Endothelial cell of umbilical vein (primary cell): ENCODE measurements around the gene OR10W1. TPM values are rescaled to one million over a fixed set of nuclear protein-coding genes. Genes with fewer than 3 reads are reported as not detected.

Experiments
- BruUV-seq: library from RNA; stranded (reverse); fragments of 400-500 nt; replicated peaks from 2 replicates; lab custom pipeline; 2021; lab: Mats Ljungman, UMichigan
- CTCF ChIA-PET: fragments of 300-600, 350-600 bp; sonication (Branson Sonifier 250); formaldehyde crosslinking; loops from one replicate; lab custom pipeline; 2021; ENCODE audit warnings: antibody characterized with exemption, inconsistent platforms; lab: Charles Lee
- POLR2A ChIA-PET: fragments of 300-600, 350-600 bp; sonication (Branson Sonifier 250); formaldehyde crosslinking; loops from one replicate; lab custom pipeline; 2021; ENCODE audit warnings: antibody characterized with exemption, inconsistent platforms; lab: Charles Lee
- DNase-seq: peaks from one replicate; pipeline ENCODE4 v3.0.0-alpha.2; 2011; ENCODE audit warnings: low read depth, low spot score
- FAIRE-seq: peaks from 2 replicates; lab custom pipeline; 2011; peaks lifted over from hg19 to GRCh38; lab: Jason Lieb, UNC
- H2AFZ ChIP-seq: 2 replicates; pipeline ENCODE4 v1.6.0; 2012; ENCODE audit warnings: low read depth, low read length, control low read depth, inconsistent platforms
- H3K27ac ChIP-seq: 2 replicates; pipeline ENCODE4 v1.5.1; 2011; ENCODE audit warnings: low read depth, mild to moderate bottlenecking, control low read depth, low read length, moderate library complexity; ENCODE audit not compliant: insufficient read depth
- H3K27me3 ChIP-seq, 2 experiments: 2 replicates each; pipeline versions ENCODE4 v1.6.0 to v1.6.1; 2011; ENCODE audit warnings: low read length in 2 of 2, mixed read lengths in 1 of 2; ENCODE audit not compliant: control insufficient read depth in 2 of 2, insufficient read depth in 2 of 2
- H3K36me3 ChIP-seq, 2 experiments: 2 replicates in 1 of 2; 3 replicates in 1 of 2; pipeline ENCODE4 v1.5.1; 2011; ENCODE audit warnings: low read length in 2 of 2, mild to moderate bottlenecking in 1 of 2, moderate library complexity in 1 of 2; ENCODE audit not compliant: control insufficient read depth in 2 of 2, insufficient read depth in 2 of 2; ENCODE audit errors: extremely low read depth in 1 of 2
- H3K4me1 ChIP-seq: 3 replicates; pipeline ENCODE4 v1.5.1; 2011; ENCODE audit warnings: mild to moderate bottlenecking, low read length; ENCODE audit not compliant: control insufficient read depth, insufficient read depth; ENCODE audit errors: extremely low read depth
- H3K4me2 ChIP-seq: 2 replicates; pipeline ENCODE4 v1.6.1; 2011; ENCODE audit warnings: low read length, control low read depth, mixed read lengths; ENCODE audit not compliant: insufficient read depth
- H3K4me3 ChIP-seq, 3 experiments: fragments of 200-600 bp in 1 of 3; sonication (generic), shearing (Covaris generic) in 1 of 3; replicated peaks in 1 of 3; 2 replicates each; pipeline ENCODE4 v1.5.1; 2011 to 2016; ENCODE audit warnings: control low read depth in 3 of 3, low read length in 3 of 3, mild to moderate bottlenecking in 2 of 3, inconsistent platforms in 1 of 3, low read depth in 1 of 3, moderate library complexity in 1 of 3; ENCODE audit not compliant: insufficient read depth in 1 of 3
- H3K79me2 ChIP-seq: 2 replicates; pipeline ENCODE4 v1.6.0; 2012; ENCODE audit warnings: low read length, inconsistent platforms; ENCODE audit not compliant: control insufficient read depth, insufficient read depth
- H3K9ac ChIP-seq: replicated peaks from 2 replicates; pipeline ENCODE3; 2011; ENCODE audit warnings: low read length, control low read depth; ENCODE audit not compliant: insufficient read depth; ENCODE audit errors: extremely low read depth
- H3K9me1 ChIP-seq: replicated peaks from 3 replicates; pipeline ENCODE4 v1.6.0; 2011; ENCODE audit warnings: mild to moderate bottlenecking, low read length; ENCODE audit not compliant: control insufficient read depth, insufficient read depth; ENCODE audit errors: extremely low read depth
- H3K9me3 ChIP-seq: replicated peaks from 2 replicates; pipeline ENCODE4 v1.5.1; 2012; ENCODE audit warnings: low read length, inconsistent platforms; ENCODE audit not compliant: control insufficient read depth, insufficient read depth
- H4K20me1 ChIP-seq: replicated peaks from 2 replicates; pipeline ENCODE3; 2011; ENCODE audit warnings: mild to moderate bottlenecking, low read length; ENCODE audit not compliant: control insufficient read depth, insufficient read depth; ENCODE audit errors: extremely low read depth
- CTCF ChIP-seq, 2 donors: IDR thresholded peaks; 1 replicate in 1 of 2; 2 replicates in 1 of 2; pipeline ENCODE4 v1.5.1; 2011; ENCODE audit warnings: low read length in 2 of 2, mild to moderate bottlenecking in 2 of 2, moderate library complexity in 2 of 2, control low read depth in 1 of 2, inconsistent platforms in 1 of 2, low read depth in 1 of 2; ENCODE audit not compliant: insufficient read depth in 1 of 2; ENCODE audit errors: extremely low read depth in 1 of 2
- EZH2 ChIP-seq: IDR thresholded peaks from 2 replicates; pipeline ENCODE4 v1.6.1; 2012; ENCODE audit warnings: borderline replicate concordance, low read depth, mild to moderate bottlenecking, moderate library complexity, low read length, inconsistent platforms; ENCODE audit not compliant: severe bottlenecking
- FOS ChIP-seq: IDR thresholded peaks from 2 replicates; pipeline ENCODE4 v1.6.1; 2011; ENCODE audit warnings: mild to moderate bottlenecking, low read length, moderate library complexity, borderline replicate concordance; ENCODE audit not compliant: insufficient read depth
- GATA2 ChIP-seq: IDR thresholded peaks from 2 replicates; pipeline ENCODE4 v1.7.0; 2011; ENCODE audit warnings: low read depth, mild to moderate bottlenecking, moderate library complexity, mixed read lengths, low read length; ENCODE audit not compliant: insufficient read length, insufficient read depth
- JUN ChIP-seq: IDR thresholded peaks from 2 replicates; pipeline ENCODE4 v1.6.1; 2011; ENCODE audit warnings: borderline replicate concordance, low read depth; ENCODE audit not compliant: insufficient read length, insufficient read depth
- MAX ChIP-seq: IDR thresholded peaks from 2 replicates; pipeline ENCODE4 v1.6.1; 2011; ENCODE audit not compliant: insufficient read depth, insufficient read length
- MYC ChIP-seq: IDR thresholded peaks from one replicate; pipeline ENCODE4 v1.6.1; 2011; ENCODE audit warnings: mild to moderate bottlenecking, low read depth, low read length
- POLR2A ChIP-seq: IDR thresholded peaks from 2 replicates; pipeline ENCODE4 v1.6.1; 2012; ENCODE audit warnings: low read depth, mild to moderate bottlenecking, control low read depth, low read length
- POLR2AphosphoS5 ChIP-seq: IDR thresholded peaks from 2 replicates; pipeline ENCODE4 v1.6.1; 2012; ENCODE audit warnings: low read depth, mild to moderate bottlenecking, control low read depth, low read length, moderate library complexity; ENCODE audit not compliant: insufficient read depth
- dilution Hi-C: fragments of 300-500 bp; cut with MboI; formaldehyde crosslinking; loops from one replicate; pipeline ENCODE4 v1.15.0; 2019; ENCODE audit warnings: low sequenced_read_pairs; ENCODE audit not compliant: extremely low pct_ligation_motif_present
- intact Hi-C: fragments of 100-400 bp; cut with micrococcal nuclease; formaldehyde crosslinking; loops from one replicate; pipeline ENCODE4 v1.10.0; 2022
- polyA plus RNA-seq, 4 experiments: library from polyadenylated mRNA; depleted of rRNA in 3 of 4; stranded (reverse) in 3 of 4; unstranded in 1 of 4; fragments of >200 nt; gene quantifications; 2 replicates each; pipeline versions ENCODE4 v1.2.1 to v1.2.3, GENCODE V29; 2011 to 2012; ENCODE audit warnings: missing spikeins in 1 of 4
- total RNA-seq: library from RNA; stranded (reverse); gene quantifications from 2 replicates; pipeline ENCODE4 v1.2.3, GENCODE V29; 2021

OR10W1 gene
- total and polyA plus RNA-seq, 2 donors (not counting 3 experiments of a cell fraction or from before 2014, with no cell fraction given): not detected

- no peak for FAIRE-seq
- dilution Hi-C loops: no loop called here
- POLR2A ChIA-PET: no interaction called here
Measured at GRCh38 chr11:58292017-58292416, 24.0 kb upstream of the OR10W1 start.

More at GRCh38 chr11:58292017-58292416, 24.0 kb upstream of the OR10W1 start:
- Histone ChIP-seq H3K9ac (no peak overlapping the region), H3K9me1 (no peaks in the 10 kb centered on the region), H3K9me3 (no peaks in the 10 kb centered on the region), H3K4me3 (no peak overlapping the region), H3K36me3 (no peaks in the 10 kb centered on the region), H3K4me1 (no peaks in the 10 kb centered on the region), H3K4me2 (no peak overlapping the region), H2AFZ (no peak overlapping the region), H3K27ac (no peak overlapping the region), H4K20me1 (no peaks in the 10 kb centered on the region), H3K27me3 (no peaks in the 10 kb centered on the region), H3K79me2 (no peaks in the 10 kb centered on the region)
- CTCF ChIA-PET: no interaction called here
- TF ChIP-seq POLR2A (no peak), JUN (no peak), GATA2 (no peak), EZH2 (no peak), POLR2AphosphoS5 (no peak), FOS (no peak), CTCF (IDR thresholded peaks at IDR 0.05; ENCODE audit: extremely low read depth in 1 of 2, insufficient read depth in 1 of 2, low read depth in 1 of 2, low read length in 2 of 2) (no peak), MYC (no peak), MAX (no peak)
- intact Hi-C loops: no loop called here
- DNase-seq: no peak
- BruUV-seq: no TSS peak
